Fibroblast of mammary gland (primary cell): ENCODE results near the gene SIMC1.

Source experiments
- DNase-seq: peaks from one replicate; pipeline ENCODE4 v3.0.0-alpha.2; 2010; ENCODE audit warnings: low read depth
- H3K4me3 ChIP-seq: 2 replicates; pipeline ENCODE4 v1.5.1; 2011; ENCODE audit warnings: low read depth, mild to moderate bottlenecking, low read length, moderate library complexity; ENCODE audit not compliant: control insufficient read depth
- CTCF ChIP-seq: conservative IDR thresholded peaks from 2 replicates; pipeline ENCODE4 v1.5.1; 2011; ENCODE audit warnings: low read depth, low read length, inconsistent platforms; ENCODE audit not compliant: control insufficient read depth, insufficient read depth

The SIMC1 gene

GRCh38 chr5:176394881-176395675, 156.9 kb downstream of the SIMC1 start:
- TF ChIP-seq CTCF = no peak
- no peak overlapping the region for H3K4me3 ChIP-seq
- DNase-seq = no peak
